Measurements from ENCODE around the gene TYMS.

GRCh38 chr18:709771-710170 is 52.3 kb downstream of the TYMS start:
- no peak for TF ChIP-seq POLR2A (IDR thresholded peaks at IDR 0.05; ENCODE audit: low read depth, low read length)
- TF ChIP-seq, protein P1, sequence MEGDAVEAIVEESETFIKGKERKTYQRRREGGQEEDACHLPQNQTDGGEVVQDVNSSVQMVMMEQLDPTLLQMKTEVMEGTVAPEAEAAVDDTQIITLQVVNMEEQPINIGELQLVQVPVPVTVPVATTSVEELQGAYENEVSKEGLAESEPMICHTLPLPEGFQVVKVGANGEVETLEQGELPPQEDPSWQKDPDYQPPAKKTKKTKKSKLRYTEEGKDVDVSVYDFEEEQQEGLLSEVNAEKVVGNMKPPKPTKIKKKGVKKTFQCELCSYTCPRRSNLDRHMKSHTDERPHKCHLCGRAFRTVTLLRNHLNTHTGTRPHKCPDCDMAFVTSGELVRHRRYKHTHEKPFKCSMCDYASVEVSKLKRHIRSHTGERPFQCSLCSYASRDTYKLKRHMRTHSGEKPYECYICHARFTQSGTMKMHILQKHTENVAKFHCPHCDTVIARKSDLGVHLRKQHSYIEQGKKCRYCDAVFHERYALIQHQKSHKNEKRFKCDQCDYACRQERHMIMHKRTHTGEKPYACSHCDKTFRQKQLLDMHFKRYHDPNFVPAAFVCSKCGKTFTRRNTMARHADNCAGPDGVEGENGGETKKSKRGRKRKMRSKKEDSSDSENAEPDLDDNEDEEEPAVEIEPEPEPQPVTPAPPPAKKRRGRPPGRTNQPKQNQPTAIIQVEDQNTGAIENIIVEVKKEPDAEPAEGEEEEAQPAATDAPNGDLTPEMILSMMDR (IDR thresholded peaks at IDR 0.05 in 2 of 3, conservative IDR thresholded peaks at IDR 0.05 in 1 of 3; ENCODE audit: control insufficient read depth in 2 of 3, extremely low read depth in 1 of 3, insufficient read depth in 1 of 3, low read depth in 3 of 3, low read length in 3 of 3), result no peak
- TF ChIP-seq FOXM1 (IDR thresholded peaks at IDR 0.05; ENCODE audit: low read depth, low read length), result no peak
- TF ChIP-seq YY1 (IDR thresholded peaks at IDR 0.05; ENCODE audit: low read depth, low read length), result no peak
- TF ChIP-seq ZNF274 (IDR thresholded peaks at IDR 0.05; ENCODE audit: insufficient read depth, insufficient read length), result no peak
- TF ChIP-seq CREM (IDR thresholded peaks at IDR 0.05; ENCODE audit: low read depth), result no peak
- TF ChIP-seq, protein P2, sequence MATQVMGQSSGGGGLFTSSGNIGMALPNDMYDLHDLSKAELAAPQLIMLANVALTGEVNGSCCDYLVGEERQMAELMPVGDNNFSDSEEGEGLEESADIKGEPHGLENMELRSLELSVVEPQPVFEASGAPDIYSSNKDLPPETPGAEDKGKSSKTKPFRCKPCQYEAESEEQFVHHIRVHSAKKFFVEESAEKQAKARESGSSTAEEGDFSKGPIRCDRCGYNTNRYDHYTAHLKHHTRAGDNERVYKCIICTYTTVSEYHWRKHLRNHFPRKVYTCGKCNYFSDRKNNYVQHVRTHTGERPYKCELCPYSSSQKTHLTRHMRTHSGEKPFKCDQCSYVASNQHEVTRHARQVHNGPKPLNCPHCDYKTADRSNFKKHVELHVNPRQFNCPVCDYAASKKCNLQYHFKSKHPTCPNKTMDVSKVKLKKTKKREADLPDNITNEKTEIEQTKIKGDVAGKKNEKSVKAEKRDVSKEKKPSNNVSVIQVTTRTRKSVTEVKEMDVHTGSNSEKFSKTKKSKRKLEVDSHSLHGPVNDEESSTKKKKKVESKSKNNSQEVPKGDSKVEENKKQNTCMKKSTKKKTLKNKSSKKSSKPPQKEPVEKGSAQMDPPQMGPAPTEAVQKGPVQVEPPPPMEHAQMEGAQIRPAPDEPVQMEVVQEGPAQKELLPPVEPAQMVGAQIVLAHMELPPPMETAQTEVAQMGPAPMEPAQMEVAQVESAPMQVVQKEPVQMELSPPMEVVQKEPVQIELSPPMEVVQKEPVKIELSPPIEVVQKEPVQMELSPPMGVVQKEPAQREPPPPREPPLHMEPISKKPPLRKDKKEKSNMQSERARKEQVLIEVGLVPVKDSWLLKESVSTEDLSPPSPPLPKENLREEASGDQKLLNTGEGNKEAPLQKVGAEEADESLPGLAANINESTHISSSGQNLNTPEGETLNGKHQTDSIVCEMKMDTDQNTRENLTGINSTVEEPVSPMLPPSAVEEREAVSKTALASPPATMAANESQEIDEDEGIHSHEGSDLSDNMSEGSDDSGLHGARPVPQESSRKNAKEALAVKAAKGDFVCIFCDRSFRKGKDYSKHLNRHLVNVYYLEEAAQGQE (IDR thresholded peaks at IDR 0.05; ENCODE audit: low read depth, low read length), result no peak
- TF ChIP-seq, protein P3, sequence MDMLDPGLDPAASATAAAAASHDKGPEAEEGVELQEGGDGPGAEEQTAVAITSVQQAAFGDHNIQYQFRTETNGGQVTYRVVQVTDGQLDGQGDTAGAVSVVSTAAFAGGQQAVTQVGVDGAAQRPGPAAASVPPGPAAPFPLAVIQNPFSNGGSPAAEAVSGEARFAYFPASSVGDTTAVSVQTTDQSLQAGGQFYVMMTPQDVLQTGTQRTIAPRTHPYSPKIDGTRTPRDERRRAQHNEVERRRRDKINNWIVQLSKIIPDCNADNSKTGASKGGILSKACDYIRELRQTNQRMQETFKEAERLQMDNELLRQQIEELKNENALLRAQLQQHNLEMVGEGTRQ (IDR thresholded peaks at IDR 0.05; ENCODE audit: borderline replicate concordance, low read depth, low read length), result no peak
- TF ChIP-seq EP300 (IDR thresholded peaks at IDR 0.05; ENCODE audit: borderline replicate concordance in 1 of 2, control insufficient read depth in 1 of 2, low read depth in 2 of 2, low read length in 2 of 2), result no peak
- TF ChIP-seq HDAC2 (IDR thresholded peaks at IDR 0.05), result no peak
- TF ChIP-seq MXI1 (IDR thresholded peaks at IDR 0.05; ENCODE audit: low read depth, low read length), result no peak
- no peak for TF ChIP-seq CBX3 (IDR thresholded peaks at IDR 0.05; ENCODE audit: borderline replicate concordance, low read depth)

Data from GM12878 (cell line).